Measurements from ENCODE around the gene PIK3C2A. TPM values are rescaled to one million over a fixed set of nuclear protein-coding genes. Genes with fewer than 3 reads are reported as not detected.

The PIK3C2A gene, protein sequence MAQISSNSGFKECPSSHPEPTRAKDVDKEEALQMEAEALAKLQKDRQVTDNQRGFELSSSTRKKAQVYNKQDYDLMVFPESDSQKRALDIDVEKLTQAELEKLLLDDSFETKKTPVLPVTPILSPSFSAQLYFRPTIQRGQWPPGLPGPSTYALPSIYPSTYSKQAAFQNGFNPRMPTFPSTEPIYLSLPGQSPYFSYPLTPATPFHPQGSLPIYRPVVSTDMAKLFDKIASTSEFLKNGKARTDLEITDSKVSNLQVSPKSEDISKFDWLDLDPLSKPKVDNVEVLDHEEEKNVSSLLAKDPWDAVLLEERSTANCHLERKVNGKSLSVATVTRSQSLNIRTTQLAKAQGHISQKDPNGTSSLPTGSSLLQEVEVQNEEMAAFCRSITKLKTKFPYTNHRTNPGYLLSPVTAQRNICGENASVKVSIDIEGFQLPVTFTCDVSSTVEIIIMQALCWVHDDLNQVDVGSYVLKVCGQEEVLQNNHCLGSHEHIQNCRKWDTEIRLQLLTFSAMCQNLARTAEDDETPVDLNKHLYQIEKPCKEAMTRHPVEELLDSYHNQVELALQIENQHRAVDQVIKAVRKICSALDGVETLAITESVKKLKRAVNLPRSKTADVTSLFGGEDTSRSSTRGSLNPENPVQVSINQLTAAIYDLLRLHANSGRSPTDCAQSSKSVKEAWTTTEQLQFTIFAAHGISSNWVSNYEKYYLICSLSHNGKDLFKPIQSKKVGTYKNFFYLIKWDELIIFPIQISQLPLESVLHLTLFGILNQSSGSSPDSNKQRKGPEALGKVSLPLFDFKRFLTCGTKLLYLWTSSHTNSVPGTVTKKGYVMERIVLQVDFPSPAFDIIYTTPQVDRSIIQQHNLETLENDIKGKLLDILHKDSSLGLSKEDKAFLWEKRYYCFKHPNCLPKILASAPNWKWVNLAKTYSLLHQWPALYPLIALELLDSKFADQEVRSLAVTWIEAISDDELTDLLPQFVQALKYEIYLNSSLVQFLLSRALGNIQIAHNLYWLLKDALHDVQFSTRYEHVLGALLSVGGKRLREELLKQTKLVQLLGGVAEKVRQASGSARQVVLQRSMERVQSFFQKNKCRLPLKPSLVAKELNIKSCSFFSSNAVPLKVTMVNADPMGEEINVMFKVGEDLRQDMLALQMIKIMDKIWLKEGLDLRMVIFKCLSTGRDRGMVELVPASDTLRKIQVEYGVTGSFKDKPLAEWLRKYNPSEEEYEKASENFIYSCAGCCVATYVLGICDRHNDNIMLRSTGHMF (N-terminal part only)
- total RNA-seq (ENCODE audit: low replicate concordance), result 41.0 and 60.0 TPM in 2 replicates

DNA sequence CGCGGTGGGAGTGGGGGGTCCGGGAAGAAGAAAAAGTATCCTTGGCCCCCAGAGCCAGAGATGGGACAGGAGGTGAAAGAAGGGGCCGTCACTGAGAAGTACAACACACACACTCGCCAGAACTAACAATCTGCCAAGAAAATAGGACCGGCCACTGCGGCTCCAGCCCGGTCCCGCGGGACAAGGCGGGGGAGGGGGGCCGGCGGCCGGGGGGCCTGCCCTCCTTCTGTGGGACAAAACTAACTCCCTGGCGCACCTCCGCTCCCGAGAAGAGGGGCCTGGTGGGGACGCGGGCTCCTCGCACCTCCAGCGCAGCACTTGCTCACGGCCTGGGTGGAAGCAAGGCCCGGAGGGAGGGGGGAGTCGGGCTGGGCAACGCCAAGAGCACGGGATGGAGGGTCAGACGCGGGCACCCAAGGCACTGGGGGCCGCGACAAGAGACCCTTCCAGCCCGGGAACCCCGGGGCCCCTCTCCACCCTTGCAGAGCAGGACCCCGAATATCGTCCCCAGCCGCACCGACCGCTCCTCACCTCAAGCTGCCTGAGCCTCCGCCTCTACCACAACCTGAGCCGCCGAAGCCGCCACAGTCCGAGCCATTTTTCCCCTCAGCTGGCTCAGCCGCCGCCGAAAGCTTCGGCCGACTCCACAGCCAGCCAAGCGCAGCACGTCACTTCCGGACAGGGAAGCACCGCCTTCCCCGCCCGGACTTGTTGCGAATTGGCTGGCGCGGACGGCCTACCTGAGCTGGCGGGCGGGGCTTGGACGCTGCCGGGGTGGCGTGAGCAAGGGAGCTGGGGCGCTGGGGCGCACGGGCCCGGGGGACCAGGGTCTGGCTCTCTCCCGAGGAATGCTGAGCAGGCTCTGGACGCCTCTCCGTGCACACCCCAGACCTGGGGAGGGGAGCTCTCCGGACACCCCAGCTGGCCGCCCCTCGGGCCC is at the start of gene PIK3C2A:
Gene PIK3C2A (minus strand): TSS at position 670 of the 940 bp plus-strand sequence. CDS start 38,245 bp downstream, outside the sequence.
- TF ChIP-seq, protein P1, sequence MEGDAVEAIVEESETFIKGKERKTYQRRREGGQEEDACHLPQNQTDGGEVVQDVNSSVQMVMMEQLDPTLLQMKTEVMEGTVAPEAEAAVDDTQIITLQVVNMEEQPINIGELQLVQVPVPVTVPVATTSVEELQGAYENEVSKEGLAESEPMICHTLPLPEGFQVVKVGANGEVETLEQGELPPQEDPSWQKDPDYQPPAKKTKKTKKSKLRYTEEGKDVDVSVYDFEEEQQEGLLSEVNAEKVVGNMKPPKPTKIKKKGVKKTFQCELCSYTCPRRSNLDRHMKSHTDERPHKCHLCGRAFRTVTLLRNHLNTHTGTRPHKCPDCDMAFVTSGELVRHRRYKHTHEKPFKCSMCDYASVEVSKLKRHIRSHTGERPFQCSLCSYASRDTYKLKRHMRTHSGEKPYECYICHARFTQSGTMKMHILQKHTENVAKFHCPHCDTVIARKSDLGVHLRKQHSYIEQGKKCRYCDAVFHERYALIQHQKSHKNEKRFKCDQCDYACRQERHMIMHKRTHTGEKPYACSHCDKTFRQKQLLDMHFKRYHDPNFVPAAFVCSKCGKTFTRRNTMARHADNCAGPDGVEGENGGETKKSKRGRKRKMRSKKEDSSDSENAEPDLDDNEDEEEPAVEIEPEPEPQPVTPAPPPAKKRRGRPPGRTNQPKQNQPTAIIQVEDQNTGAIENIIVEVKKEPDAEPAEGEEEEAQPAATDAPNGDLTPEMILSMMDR (IDR thresholded peaks at IDR 0.05; ENCODE audit: insufficient read depth, low read length), result no peak

DNA sequence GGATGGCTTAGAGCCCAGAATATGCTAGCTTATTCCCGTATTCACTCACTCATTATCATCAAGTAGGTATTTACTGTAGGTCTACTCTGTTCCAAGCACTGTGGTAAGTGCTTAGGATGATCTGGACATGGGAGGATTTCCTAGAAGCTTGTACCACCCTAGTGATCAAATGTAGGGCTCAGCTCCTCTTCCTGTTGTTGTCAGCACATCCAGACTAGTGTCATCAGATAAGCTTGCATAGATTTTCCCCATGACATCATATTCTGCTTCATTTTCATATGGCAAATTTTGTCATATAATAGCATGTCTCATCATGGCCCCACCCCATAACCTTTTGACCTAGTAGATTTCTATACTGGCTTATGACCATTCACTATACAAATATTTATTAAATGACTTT is 49.4 kb upstream of the PIK3C2A start:
- TF ChIP-seq, protein P1 (IDR thresholded peaks at IDR 0.05; ENCODE audit: insufficient read depth, low read length), result no peak
- no peak overlapping the region for H3K4me3 ChIP-seq (ENCODE audit: low read depth, low read length)
- DNase-seq (ENCODE audit: low read depth), result peak; percentile 75

More for the DNA sequence above, at the start of gene PIK3C2A:
- DNase-seq (ENCODE audit: low read depth), result peak; percentile 90
- H3K4me3 ChIP-seq (ENCODE audit: low read depth, low read length), result peak within 1 kb of the TSS; percentile 95

DNA sequence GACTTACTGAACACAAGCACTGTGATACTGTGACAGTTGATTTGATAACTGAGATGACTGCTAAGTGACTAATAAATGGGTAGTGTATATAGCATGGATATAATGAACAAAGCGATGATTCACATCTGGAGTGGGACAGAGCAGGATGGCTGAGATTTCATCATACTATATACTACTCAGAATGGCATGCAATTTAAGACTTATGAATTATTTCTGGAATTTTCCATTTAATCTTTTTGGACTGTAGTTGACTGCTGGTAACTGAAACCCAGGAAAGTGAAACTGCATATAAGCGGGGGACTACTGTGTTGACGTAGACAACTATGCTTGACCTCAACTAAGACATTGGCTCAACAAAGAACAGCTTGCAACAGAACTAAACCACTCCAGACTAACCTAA is 48.7 kb upstream of the PIK3C2A start:
- H3K4me3 ChIP-seq (ENCODE audit: low read depth, low read length), result peak overlapping the region; percentile 31
- peak; percentile 98 for DNase-seq (ENCODE audit: low read depth)
- TF ChIP-seq, protein P1 (IDR thresholded peaks at IDR 0.05; ENCODE audit: insufficient read depth, low read length), result no peak

DNA sequence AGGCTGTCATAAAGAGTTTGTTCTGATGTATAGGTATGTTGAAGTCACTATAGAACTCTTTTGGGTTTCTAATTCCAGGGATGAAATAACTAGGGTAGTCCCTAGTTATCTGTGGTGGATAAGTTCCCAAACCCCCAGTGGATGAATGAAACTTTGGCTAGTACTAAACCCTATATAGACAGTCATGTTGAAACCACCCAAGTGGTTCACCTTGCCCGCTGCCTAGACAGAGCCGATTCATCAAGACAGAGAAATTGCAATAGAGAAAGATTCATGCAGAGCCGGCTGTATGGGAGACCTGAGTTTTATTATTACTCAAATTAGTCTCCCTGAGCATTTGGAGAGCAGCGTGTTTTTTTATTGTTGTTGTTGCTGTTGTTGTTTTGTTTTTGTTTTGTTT is 44.9 kb upstream of the PIK3C2A start:
- TF ChIP-seq, protein P1 (IDR thresholded peaks at IDR 0.05; ENCODE audit: insufficient read depth, low read length), result no peak
- DNase-seq (ENCODE audit: low read depth), result no peak
- H3K4me3 ChIP-seq (ENCODE audit: low read depth, low read length), result no peak overlapping the region

DNA sequence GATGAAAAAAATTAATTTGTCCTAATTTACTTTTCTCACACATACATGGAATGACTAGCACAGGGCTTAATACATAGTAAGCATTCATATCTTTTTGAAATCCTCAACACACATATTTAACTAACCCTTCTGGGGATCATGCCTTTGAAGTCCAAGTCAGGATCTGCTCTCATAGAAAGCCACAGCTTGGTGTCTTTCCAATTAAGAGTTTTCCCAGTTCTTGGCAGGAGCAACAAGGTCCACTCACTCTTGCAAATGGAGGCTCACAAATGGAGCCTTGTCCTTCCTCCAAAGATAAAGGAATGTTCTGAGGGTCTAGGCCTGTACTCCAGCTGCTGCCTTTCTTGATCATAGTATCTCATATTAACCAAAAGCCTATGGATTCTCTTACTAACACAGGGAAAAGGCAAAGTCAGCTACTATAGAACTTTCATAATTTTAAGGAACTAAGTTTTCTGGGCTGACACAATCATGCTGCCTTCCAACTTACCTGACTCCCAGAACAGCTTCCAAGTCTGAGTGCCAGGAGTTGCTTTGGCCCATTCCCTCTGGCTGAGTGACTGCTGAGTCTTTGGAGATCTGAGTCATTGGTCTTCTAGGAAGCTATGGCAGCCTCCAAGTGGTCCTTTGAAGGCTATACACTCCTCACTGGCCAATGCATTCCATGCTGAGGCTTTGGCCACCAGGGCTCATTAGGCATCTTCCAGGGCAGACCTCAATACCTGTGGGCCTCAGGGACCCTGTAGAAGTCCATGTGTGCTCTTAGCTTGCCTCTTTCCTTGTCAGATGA is 43.0 kb upstream of the PIK3C2A start:
- TF ChIP-seq, protein P1 (IDR thresholded peaks at IDR 0.05; ENCODE audit: insufficient read depth, low read length), result peak; percentile 27
- H3K4me3 ChIP-seq (ENCODE audit: low read depth, low read length), result no peak overlapping the region
- peak; percentile 71 for DNase-seq (ENCODE audit: low read depth)

Data from fibroblast of the aortic adventitia (primary cell).